NCI-H2171 treated with DMSO at 0.1 percent for 48 hours (cell line): ENCODE data around the gene ANKRD44.

Source experiments
- DNase-seq: peaks from one replicate; lab custom pipeline; 2025; lab: John Stamatoyannopoulos, UW

The ANKRD44 gene

DNA sequence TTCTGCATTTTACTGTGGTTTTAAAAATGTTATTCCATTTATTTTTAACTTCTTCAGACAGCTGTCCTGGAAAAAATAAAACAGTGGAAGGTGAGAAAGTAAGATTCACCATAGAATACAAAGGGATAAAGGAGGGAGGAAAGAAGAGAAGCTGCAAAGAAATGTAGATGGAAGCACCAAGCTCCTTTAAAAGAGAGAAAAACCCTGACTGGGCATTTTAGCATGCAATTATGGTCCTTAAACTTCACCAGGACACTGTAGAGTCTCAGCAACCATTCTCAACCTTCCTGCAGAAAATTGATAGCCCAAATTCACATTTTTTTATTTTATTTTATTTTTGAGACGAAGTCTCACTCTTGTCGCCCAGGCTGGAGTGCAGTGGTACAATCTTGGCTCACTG is 11.6 kb upstream of the ANKRD44 start:
- no peak for DNase-seq

DNA sequence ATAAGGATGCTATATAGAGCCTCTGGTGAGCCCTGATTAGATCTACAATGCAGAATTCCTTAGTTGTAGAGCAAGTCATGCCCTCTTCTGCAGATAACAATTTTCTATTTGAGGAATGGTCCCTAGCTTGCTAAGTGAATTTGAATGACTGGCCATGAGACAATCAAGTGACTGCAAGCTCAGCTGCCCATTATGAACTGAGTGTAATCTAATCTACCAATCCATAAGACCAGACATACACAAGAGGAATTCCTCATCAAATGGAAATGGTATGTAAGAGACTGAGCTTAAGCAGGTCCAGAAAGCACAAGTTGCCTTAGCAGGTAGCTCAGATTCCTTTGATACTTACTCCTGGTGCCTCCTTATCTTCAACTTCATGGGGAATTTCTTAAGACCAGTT is 4.8 kb upstream of the ANKRD44 start:
- no peak for DNase-seq

DNA sequence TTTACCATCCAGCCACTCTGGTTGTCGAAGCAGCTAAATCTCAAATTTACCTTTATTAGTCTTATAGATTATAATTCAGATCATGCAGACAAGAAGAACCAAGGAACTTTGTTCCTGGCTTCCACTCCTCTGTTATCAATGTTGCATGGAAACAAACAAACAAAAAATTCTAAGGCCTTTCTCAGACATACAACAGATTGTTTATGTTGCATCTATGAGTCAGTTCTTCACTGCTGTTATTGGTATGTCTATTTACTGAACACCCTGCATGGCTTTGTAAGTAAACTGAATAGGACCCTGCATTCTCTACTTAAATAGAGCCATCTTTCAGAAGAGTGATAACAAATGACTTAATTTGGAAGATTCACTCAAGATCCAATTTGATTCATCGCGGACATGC is 1.6 kb upstream of the ANKRD44 start:
- DNase-seq: no peak

DNA sequence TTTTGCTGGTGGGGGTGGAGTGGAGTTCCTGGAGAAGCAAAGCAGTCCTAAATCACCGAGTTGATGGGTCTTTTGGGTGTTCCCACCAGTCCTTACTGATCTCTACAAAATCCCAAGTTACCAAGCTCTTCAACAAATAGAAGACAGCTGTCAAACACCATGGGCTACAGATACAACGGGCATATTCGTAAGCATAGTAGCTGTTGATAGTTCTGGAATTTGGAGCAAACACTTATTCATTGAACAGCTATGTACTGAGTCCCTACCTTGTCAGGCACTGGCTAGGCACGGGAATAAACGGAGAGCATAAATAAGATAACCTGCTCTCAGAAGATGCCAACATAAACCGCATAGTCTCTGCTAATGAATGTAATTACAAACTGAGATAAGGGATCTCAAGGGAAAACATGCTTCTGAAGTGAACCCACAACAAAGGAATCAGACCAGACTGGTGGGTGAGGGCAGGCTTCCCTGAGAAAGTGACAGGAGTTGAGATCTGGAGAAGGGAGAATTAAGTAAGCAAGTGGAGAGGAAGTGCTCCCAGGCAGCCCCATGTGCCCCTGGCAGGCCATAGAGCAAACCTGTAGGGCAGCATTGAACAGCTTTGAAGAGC is 947 bp upstream of the ANKRD44 start:
- peak; percentile 13 for DNase-seq

DNA sequence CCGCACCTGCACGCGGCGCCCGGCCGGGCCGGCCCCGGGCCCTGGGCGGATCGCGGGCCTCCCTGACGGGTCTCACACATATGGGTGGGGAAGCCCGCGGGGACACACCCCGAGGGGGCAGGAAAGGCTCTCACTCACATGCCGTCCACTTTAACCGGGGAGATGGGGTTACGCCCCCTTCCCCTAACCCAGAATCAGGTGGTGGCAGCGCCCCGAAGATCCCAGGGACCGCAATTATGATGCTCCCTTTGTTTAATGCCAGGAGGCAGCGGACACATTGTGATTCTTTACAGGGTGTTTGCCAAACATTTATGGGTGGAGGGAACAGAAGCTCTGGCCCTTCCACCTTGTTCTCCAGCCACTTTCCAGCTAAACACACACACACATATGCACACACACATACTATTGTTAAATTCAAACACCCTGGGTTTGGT is 424 bp upstream of the ANKRD44 start:
- peak; percentile 57 for DNase-seq

DNA sequence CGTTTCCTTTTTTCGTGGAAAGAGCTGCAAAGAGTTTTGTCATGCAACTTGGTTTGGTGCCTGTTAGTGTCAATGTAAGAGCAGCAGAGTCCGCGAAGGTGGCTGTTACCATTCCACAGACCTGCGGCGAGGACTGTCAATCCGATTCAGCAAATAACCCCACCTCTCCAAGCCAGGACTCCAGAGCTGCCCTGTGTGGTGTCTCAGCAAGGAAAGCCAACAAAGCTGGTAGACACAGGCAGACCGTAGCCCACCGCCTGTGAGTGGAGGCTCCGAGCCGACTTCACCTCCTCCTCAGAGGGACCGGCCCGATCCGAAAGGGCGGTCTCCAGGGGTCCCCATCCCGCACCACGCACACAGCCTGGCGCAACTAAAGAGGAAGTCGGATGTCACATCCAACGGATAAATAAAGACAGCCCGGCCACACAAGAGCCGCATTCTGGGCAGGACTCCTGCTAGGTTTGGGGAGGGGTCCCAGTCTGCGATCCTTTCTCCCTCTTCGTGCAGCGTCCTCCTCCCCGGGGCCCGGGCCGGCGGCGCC is 819 bp downstream of the ANKRD44 start:
- peak; percentile 37 for DNase-seq

DNA sequence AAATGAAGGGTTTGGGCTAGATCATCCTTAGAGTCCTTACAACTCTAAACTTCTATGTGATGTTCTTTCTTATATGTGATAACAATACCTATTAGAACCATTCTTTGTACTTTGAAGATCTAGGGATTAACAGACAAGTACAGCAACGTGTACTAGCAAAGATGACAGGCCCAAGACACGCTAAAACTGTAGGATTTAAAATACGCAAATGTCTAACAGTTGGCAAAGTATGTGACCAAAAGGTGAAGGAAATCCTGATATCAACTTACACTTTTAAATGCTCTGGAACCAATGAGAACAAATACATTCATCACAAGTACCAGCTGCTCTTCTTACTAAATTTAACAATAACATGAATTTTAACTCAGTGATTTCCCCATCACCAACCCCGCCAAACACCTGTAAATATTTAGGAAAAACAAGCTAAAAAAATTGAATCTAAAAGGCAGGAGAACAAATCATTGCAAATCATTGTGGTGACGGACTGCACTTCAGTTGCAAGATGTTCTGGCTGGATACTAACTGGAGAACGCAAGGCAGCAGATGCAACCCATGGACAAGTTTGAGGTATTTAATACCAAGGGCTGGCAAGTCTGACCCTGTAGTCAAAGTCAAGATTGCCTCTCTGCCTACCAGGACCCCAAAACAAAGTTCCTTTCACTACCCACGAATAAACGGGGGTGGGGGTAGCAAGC is 1.4 kb downstream of the ANKRD44 start:
- DNase-seq: peak; percentile 36

DNA sequence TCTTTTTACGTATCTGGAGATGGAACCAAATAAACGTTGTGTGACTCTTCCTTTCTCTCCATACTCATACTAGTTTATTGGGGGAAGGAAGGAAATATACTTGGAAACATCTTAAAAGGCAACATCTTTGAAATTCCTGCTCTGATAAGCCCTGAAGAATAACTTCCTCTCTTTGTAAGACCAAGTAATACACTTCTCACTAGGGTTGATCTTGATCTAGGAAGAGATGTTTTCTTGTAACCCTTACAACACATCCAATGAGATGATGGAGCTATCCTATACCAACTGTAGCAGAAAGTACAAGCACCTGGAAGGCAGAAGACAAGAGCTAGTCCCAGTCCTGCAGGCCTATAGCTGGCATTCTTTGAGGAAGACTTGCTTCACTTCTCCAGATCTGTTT is 2.0 kb downstream of the ANKRD44 start:
- DNase-seq: no peak

DNA sequence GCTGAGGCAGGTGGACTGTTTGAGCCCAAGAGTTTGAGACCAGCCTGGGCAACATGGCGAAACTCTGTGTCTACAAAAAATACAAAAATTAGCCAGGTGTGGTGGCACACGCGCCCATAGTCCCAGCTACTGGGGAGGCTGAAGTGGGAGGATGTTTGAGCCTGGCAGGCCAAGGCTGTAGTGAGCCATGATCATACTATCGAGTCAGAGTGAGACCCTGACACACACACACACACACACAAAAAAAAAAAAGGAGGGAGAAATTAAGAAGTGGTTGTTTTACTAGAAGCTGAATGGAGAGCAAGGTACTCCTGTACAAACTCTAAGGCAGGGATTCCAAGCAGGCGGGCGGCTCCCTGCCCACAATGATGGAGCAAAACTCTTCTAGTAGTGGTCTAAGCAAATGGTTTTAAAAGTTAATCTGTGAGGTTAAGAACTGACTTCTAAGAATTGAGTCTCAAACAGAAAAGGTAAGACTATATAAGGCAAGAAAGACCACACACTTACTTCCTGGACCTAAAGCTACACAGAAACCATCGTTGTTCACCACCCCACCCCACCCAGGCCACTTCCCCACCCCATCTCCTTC is 2.6 kb downstream of the ANKRD44 start:
- DNase-seq: no peak

DNA sequence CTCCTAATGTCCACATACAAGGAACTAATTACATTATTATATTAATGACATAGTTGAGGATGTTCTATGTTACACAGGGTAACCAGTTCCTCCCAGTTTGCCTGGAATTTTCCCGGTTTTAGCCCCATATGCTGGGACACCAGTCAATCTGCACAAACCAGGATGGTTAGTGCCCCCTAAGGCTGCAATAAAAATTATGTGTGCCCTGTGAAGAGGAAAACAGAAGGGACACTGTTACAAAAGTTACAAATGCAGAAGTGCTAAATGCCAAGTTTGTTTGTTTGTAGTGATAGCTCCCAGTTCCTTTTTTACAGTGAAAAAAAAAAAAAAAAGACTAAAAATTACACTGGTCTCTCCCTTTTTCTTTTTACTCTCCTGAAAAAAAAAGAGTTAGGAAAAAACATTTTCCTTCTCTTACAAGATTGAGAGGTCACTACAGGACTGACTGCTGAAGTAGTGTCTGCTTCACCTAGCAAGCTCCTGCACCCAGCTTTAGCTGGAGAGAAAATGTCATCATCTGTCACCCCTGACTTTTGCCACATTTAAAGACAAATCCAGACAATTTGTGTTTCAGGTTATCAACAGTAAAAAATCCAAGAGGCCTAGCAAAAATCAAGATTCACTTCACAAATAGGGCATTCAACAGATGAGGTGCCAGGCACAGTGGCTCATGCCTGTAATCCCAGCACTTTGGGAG is 3.2 kb downstream of the ANKRD44 start:
- DNase-seq: no peak

DNA sequence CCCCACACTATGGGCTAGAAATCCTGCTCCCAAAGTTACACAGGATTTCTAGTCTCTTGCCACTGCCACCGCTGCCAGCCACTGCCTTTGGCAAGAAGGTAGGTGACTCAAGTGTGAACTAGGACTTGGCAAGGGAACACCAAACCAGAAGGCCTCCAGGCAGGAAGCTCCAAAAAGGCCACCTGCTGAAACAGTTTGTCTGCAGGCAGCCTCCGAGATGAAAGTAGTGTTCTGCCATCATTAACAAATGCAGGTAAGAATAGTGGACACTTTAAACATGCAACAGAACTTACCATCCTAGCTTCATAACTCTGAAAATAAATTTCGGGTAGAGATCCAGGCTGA is 3.9 kb downstream of the ANKRD44 start:
- peak; percentile 43 for DNase-seq

DNA sequence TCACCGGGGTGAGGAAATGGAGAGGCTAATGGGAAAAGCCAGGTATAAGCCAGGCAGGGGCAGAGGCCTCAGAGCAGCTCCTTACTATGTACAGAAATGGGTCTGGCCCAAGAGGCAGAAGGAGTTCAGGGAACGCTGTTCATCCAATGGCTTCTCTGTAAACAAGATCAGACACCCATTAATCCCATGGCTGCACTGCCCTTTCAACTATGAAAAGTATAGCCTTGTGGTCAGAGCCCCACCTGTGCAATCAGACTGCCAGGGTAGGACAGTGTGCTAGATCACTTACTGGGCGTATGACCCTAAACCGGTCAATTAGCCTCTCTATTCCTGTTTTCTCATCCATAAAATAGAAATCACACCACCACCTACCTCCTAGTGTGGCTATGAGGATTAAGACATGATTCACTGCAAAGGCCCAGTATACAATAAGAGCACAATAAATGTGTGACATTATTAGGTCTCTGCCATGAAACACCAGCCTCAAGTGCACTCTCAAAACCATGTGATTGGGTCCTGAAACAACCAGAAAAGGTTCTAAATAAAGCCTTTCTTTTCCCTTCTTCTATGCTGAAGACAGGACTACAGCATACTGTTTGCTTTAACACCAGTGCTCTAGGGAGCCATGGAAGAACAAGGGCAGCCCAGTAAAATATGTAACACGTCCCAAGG is 4.4 kb downstream of the ANKRD44 start:
- no peak for DNase-seq

DNA sequence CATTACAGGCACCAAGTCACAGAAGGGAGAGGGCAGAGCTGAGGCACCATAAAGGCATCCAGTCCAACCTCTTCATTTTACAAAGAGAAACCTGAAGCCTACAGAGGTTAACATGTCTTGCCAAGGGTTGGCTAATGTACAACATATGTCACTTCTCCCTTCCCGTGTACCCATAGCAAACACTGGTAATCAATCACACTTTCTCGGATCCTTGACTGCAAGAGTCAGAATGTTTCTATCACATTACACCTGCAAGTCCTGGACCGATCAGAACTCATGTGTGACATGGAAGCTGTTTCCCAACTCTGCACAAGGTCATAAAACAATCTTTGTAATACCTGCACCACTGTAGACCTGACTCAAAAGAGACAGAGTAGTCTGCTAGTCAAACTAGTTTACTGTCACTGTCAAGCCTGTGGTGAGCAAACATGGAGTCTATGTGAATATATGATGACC is 6.0 kb downstream of the ANKRD44 start:
- DNase-seq: peak; percentile 67

DNA sequence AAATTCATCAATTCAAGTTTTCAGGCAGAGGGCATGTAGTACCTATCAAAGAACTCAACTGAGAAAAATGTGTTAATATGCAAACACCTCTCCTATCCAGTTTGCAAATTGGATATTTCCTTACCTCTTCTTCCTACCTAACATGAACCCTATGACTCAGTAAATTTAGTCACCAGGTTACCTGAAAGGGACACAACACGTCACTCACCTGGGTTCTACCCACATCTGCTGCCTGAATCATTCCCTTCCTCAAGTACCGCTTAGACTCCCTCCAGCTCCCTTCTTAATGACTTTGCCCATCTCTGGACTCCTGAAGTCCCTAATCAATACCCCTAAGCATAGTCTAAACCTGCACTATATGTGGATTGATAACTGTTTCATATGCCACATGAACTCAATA is 10.4 kb downstream of the ANKRD44 start:
- DNase-seq: no peak

DNA sequence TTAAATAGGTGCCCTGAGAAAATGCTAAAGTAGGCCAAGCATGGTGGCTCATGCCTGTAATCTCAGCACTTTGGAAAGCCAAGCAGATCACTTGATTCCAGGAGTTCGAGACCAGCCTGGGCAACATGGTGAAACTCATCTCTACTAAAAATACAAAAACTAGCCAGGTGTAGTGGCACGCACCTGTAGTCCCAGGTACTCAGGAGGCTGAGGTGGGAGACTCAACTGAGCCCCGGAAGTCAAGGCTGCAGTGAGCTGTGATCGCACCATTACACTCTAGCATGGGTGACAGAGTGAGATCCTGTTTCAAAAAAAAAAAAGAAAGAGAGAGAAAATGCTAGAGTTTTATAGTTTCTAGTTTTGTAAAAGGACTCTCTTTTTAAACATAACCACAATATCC is 12.0 kb downstream of the ANKRD44 start:
- DNase-seq: no peak

DNA sequence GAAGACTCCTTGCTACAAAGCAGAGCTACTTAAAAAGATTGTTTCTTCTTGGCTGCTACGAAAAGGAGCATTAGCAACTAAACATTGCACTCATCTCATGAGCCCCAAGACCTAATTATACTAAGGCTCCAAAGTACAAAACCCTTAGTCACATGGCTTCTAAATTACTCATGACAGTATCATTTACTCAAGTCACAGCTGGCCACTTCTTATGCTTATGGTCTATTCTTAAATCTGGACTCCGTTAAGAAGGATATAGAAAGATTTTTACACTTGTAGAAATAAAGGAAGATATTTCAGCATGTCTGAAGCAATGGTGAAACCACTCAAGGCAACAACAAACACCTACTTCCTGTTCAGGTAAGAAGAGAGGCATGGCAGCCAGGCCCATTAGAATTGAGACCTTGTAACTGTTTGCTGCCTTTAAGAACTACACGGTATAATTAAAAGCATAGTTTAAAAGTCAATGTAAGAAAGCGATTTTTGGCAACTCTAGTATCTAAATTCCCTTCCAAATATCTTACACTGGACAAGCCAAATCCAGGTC is 12.7 kb downstream of the ANKRD44 start:
- DNase-seq: peak; percentile 16

DNA sequence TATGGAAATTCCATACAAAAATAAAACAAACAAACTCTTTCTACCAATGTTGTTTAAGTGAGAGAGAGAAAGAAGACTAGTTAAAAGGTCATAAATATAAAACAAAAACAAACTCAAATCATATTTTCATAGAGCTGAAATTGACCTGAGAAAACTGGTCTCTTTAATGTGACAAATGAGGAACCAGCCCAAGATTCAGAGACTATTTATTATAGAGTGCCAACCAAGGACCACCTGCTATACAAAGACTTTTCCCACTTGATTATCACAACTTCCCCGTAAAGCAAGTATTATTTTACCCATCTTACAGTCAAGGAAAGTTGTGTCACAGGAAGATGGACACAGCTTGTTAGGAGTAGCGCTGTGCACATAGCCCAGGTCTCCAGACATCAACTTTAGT is 13.3 kb downstream of the ANKRD44 start:
- no peak for DNase-seq

DNA sequence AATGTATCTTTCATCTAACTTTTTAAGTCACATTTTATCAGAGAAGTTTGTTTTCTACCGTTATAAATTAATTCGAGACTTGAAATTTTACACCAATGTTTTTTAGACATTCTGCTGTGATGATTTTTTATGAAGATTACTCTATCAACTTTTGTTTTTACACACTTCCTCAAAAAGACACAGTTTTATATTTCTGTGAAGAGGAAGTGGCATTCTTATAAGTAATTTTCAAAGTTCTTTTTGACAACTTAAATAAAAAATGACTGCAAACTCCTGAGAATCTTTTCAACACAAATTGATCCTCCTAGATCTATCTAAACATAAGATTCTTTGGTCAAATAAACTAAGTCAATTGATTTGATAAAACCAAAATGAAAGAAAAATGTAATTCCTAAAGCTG is 13.7 kb downstream of the ANKRD44 start:
- DNase-seq: no peak

DNA sequence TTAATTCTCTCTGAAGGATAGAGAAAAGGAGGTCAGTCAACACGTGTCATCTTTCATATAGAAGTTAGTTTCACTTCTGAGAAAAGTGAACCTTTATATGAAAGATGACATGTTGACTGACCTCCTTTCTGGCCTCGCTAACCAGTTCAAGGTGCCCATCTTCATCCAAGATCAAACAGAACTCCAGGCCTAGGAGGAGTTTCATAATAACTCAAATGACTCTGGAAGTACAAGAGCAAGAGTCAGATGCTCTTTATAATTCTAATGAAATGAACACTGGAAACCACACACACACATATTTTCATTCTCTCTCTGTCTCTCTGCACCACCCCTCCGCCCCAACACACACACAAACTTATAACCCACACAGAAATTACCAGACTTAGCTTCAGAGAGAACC is 16.3 kb downstream of the ANKRD44 start:
- DNase-seq: no peak

DNA sequence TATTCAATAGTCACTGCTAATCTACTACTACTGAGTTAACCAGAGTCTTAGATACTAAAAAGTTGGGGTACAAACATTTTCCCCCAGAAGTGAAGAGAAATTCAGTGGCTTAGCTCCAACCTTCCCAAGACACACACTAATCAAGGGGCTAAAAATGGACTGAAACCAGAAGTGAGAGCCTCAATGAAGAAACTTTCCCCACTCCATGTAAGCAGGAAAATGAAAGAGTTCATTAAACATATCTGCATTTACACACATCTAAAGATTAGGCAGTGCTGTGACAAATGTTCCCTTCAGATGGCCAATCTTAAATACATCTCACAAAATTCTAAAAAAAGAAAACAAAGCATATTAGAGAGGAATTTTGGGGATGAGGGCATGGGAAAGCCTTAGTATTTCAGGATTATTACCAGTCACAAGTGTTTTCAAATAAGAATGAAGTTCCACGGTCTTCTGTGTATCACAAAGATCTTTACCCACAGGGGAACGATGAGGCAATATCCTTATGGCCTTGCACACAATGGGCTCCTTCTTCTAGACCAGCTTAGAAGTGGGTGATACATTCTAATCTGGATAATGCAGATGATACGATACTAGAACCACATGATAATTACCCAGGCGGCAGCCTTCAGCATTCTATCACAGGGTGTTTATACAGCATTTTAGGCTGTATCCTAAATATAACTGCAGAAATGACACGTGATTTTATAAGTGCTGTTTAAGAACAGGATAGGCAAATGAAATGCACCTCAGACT is 17.1 kb downstream of the ANKRD44 start:
- no peak for DNase-seq

DNA sequence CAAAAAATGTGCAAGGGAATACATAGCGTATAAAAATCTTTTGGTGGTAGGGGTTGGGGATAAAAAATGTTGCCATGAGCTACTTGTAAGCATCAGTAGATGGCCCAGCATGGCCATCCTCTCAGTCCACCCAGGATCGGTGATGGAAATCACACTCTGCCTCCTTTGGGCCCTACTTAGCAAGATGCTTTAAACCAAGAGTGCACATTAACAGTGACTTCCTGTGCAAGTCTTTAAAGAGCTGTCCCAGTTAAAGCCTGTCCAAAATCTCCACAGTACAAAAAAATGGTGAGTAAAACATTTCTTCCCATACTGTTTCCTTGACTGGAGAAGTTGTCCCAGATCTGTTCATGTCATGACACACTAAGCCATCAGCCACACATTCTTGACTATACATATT is 18.0 kb downstream of the ANKRD44 start:
- no peak for DNase-seq
